Psoas muscle (tissue), 8 donors: ENCODE measurements around the gene NR2F2. TPM values are rescaled to one million over a fixed set of nuclear protein-coding genes. Genes with fewer than 3 reads are reported as not detected.

Experiments
- ATAC-seq, 4 donors: fragments of 200-7000 bp; cut with Tn5 transposase; one replicate each; pipeline ENCODE4 v1.9.1; 2020; ENCODE audit warnings: moderate library complexity in 3 of 4, mild to moderate bottlenecking in 2 of 4
- DNase-seq, 2 donors: peaks; one replicate each; pipeline ENCODE4 v3.0.0-alpha.2; 2020
- H3K27ac ChIP-seq: fragments of 200-600 bp; one replicate; pipeline ENCODE4 v1.8.0; 2022
- H3K27me3 ChIP-seq, 3 donors: fragments of 200-600 bp in 1 of 3; one replicate each; pipeline versions ENCODE4 v1.6.1 to v1.8.0; 2013 to 2022; ENCODE audit warnings: low read length in 2 of 3, mild to moderate bottlenecking in 2 of 3, moderate library complexity in 1 of 3; ENCODE audit not compliant: insufficient read depth in 3 of 3
- H3K36me3 ChIP-seq, 2 donors: fragments of 200-600 bp in 1 of 2; one replicate each; pipeline versions ENCODE4 v1.6.1 to v1.8.0; 2013 to 2022; ENCODE audit warnings: low read depth in 1 of 2, mild to moderate bottlenecking in 1 of 2, moderate library complexity in 1 of 2; ENCODE audit not compliant: insufficient read depth in 1 of 2
- H3K4me1 ChIP-seq: fragments of 200-600 bp; one replicate; pipeline ENCODE4 v1.8.0; 2022
- H3K4me3 ChIP-seq: fragments of 200-600 bp; one replicate; pipeline ENCODE4 v1.8.0; 2022; ENCODE audit warnings: mild to moderate bottlenecking
- H3K9me3 ChIP-seq: fragments of 200-600 bp; one replicate; pipeline ENCODE4 v1.8.0; 2022
- WGBS, 3 donors: extraction: QIAGEN DNeasy Blood & Tissue Kit; methylation state at CpG; one replicate each; pipeline versions ENCODE4 v1.1.6 to v1.1.7; 2013; 5-methylcytosine and 5-hydroxymethylcytosine counted together
- intact Hi-C, 2 donors: fragments of 100-400 bp; cut with DNase I; formaldehyde crosslinking; loops; one replicate each; pipeline versions ENCODE4 v1.11.0 to v1.14.2; 2022
- polyA plus RNA-seq, 3 donors: library from polyadenylated mRNA; stranded (reverse); fragments of 200-250 nt; gene quantifications; one replicate each; pipeline ENCODE4 v1.2.3, GENCODE V29; 2013
- total RNA-seq, 4 donors: library from RNA; stranded (reverse); fragmentation: NEBNext Ultra II Directional in 2 of 4; extraction: Animal tissue kit (Norgen Biotek cat#: 25700) in 2 of 4; gene quantifications; one replicate each; pipeline versions ENCODE4 v1.2.1 to v1.2.4, GENCODE V29; 2021 to 2023
- TF ChIP-seq, protein P1 (sequence below): fragments of 200-600 bp; IDR thresholded peaks from one replicate; pipeline ENCODE4 v1.8.0; 2022; ENCODE audit warnings: antibody characterized with exemption
- donor health status: healthy with polysubstance abuse.
- donor health status: DM: no; HTN: no; CAD: no; lungs with moderate emphysema.
- donor health status: Bipolar disorder and iron deficiency.
- donor health status: healthy.
- donor health status: DM: yes; HTN: yes; CAD: no.
- donor health status: DM: no; HTN: no; CAD: no.
- donor health status: DM: no; HTN: no; CAD: no.
- donor health status: DM: yes; HTN: yes; CAD: no.

Gene NR2F2
- total and polyA plus RNA-seq, 7 donors = 10.3 to 20.1 (median 14.7) TPM

DNA sequence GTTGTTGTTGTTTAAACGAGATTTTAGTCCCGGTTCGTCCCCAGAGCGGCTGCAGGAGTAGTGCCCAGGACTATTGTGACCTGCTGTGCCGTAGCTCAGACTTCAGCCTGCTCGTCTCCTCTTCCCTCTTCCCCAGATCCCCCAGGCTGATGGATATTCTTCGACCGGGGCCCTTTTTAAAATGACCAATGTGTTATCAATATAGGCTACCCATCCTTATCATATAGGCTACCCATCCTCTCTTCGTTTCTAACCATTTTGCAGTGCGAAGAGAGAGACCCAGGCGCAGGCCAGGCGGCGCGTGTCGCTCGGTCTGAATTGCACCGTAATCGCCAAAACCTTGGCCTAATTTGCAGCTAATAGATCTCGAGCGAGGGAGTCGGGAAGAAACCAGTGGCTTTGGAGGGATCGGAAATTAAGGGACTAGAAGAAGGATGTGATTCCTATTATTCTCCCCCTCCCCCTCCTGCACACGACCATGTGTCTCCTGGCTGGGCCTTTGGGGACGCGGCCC is 23.0 kb downstream of the NR2F2 start:
- no peak for ATAC-seq
- 69 to 84% (median 76%) methylated on average over 25 of the region's 25 CpGs for WGBS, 3 donors
- Histone ChIP-seq H3K36me3 (no peaks in the 10 kb centered on the region), H3K27ac (peak overlapping the region; percentile 58), H3K4me3 (peak overlapping the region; percentile 65), H3K4me1 (peaks cover 3% of the 10 kb centered on the region), H3K27me3 (peaks cover 0 to 45% (median 10%) of the 10 kb centered on the region in 3 donors), H3K9me3 (no peaks in the 10 kb centered on the region)
- TF ChIP-seq, protein P1, sequence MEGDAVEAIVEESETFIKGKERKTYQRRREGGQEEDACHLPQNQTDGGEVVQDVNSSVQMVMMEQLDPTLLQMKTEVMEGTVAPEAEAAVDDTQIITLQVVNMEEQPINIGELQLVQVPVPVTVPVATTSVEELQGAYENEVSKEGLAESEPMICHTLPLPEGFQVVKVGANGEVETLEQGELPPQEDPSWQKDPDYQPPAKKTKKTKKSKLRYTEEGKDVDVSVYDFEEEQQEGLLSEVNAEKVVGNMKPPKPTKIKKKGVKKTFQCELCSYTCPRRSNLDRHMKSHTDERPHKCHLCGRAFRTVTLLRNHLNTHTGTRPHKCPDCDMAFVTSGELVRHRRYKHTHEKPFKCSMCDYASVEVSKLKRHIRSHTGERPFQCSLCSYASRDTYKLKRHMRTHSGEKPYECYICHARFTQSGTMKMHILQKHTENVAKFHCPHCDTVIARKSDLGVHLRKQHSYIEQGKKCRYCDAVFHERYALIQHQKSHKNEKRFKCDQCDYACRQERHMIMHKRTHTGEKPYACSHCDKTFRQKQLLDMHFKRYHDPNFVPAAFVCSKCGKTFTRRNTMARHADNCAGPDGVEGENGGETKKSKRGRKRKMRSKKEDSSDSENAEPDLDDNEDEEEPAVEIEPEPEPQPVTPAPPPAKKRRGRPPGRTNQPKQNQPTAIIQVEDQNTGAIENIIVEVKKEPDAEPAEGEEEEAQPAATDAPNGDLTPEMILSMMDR = no peak
- intact Hi-C loops = loop anchor here (10.0 kb wide), 3 partner anchors 351 to 1401 kb away; no protein-coding TSS in a partner anchor
- no peak for DNase-seq

DNA sequence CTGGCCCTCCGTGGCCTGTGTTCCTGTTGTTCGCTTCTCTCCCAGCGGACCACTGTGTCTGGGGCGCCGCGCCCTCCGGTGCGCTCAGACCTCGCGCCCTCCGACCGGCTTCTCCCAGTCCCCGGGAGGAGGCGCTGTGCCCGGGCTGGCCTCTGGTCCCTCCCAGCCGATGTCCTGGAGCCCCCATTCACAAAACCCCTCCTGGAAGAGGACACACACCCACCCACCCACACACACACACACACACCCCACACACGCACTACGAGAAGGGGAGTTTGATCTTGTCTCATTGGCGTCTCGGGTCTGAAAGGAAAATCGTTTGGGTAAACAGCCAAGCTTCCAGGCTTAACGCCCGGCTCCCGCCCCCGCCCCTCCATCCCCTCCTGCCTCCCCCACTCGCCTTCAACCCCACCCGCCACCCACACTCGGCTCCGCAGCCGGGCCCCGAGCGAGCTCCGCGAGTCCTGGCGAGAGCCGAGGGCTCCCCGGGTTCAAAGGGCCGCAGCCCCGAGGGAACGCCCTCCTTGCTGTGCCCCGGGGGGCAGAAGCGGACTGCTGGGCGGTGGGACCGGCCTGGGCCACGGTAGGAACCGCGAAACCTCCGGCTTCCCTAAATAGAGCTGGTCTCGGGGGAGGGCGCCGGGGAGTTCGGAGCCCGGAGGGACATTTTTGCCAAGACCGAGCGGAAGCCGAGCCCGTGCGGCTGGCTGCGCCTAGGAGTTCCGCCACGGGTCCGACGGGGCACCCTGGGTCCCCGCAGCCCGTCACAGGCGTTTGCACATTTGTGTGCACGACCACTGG is 23.6 kb downstream of the NR2F2 start:
- WGBS, 3 donors = 6 to 10% (median 9%) methylated on average over 58 to 67 of the region's 67 CpGs
- TF ChIP-seq, protein P1 = peak; percentile 30
- H3K27ac ChIP-seq = peak overlapping the region; percentile 60

DNA sequence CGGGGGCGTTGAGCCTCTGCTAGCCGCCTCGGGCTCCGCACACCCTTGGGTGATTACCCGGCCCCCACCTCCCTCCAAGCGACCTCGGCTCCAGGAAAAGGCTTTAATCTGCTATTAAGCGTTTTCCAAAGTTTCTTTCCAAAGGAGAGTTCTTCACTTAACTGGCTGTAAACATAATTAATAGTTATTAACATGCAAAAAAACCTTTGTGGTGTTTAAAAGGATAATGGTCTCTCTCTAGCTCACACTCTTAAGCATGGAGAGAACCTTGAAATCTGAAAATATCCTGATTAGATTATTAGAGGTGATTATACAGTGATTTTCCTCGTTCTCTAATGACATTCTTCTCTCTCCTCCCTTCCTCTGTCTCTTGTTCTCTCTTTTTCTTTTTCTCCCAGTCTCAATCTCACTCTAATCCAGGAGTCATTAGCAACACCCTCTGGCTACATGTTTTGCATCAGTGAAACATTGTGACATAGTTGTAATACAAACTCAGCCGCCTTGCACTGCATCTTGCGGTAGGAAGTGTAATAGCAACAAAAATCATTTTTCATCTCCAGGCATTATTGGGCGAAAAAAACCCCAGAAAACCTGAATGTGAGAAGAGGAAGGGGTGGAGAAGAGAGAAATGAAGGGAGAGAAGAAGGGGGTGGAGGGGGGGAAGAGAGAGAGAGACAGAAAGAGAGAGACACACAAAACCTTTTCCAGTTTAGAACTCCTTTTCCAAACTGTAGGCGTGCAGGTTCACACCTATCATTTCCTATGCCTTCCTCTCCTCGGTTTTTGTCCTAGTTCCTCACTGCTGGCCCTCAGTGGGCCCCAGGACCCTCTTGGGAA is 24.4 kb downstream of the NR2F2 start:
- DNase-seq (no peak), ATAC-seq (peak in 2 of 4 donors; percentile 41 to 57)
- Histone ChIP-seq H3K9me3 (no peaks in the 10 kb centered on the region), H3K27ac (peak overlapping the region; percentile 60), H3K4me1 (peaks cover 3% of the 10 kb centered on the region), H3K36me3 (no peaks in the 10 kb centered on the region), H3K4me3 (peak overlapping the region; percentile 65), H3K27me3 (peaks cover 2 to 60% (median 17%) of the 10 kb centered on the region in 3 donors)
- TF ChIP-seq, protein P1 = peak; percentile 6
- WGBS, 3 donors = 31 to 37% (median 32%) methylated on average over 15 of the region's 15 CpGs
- intact Hi-C loops = loop anchor here (5.0 to 10.0 kb wide), 4 partner anchors 227 to 1400 kb away; no protein-coding TSS in a partner anchor

More for the DNA sequence above, 23.6 kb downstream of the NR2F2 start:
- no peaks in the 10 kb centered on the region for H3K36me3 ChIP-seq
- no peaks in the 10 kb centered on the region for H3K9me3 ChIP-seq
- H3K4me3 ChIP-seq = peak overlapping the region; percentile 65
- H3K4me1 ChIP-seq = peaks cover 3% of the 10 kb centered on the region
- peaks cover 0 to 52% (median 12%) of the 10 kb centered on the region in 3 donors for H3K27me3 ChIP-seq
- ATAC-seq (peak; percentile 27 to 57 (median 52)), DNase-seq (peak; percentile 70 to 79)
- intact Hi-C loops = loop anchor here (10.0 kb wide), 3 partner anchors 351 to 1401 kb away; no protein-coding TSS in a partner anchor

DNA sequence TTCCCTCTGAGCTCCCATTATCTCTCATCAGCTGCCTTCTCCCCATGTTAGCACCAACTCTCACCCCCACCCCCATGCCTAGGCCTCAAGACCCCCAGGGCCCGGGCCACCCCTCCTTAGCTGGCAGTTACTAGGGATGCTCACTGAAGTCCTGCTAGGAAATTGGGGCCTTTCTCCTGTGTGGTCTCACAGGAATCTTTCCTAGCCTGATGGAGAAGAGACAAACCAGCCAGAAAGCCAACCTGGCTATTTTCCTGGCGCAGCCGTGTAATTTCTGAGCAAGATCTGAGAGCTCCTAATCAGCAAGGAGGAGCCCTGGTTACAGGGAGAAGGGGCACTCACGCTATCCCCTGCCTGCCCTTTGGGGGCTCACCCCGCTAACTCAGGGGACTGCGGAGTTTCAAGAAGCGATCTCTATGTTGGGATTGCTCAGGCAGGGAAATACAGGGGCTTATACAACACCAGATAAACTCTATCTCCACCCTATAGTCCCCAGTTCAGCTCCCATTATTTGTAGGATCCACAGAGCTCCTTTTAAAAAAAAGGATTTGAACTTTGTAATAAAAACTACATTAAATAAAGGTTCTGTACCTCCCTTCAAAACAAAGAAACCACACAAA is 25.2 kb downstream of the NR2F2 start:
- intact Hi-C loops = loop anchor here (2.0 to 10.0 kb wide), 5 partner anchors 227 to 1399 kb away; no protein-coding TSS in a partner anchor
- 83 to 93% (median 87%) methylated on average over 7 of the region's 7 CpGs for WGBS, 3 donors
- Histone ChIP-seq H3K4me1 (peaks cover 3% of the 10 kb centered on the region), H3K36me3 (no peaks in the 10 kb centered on the region), H3K27ac (peak overlapping the region; percentile 4), H3K9me3 (no peaks in the 10 kb centered on the region), H3K27me3 (peaks cover 4 to 67% (median 20%) of the 10 kb centered on the region in 3 donors), H3K4me3 (no peak overlapping the region)
- TF ChIP-seq, protein P1 = no peak
- ATAC-seq (no peak), DNase-seq (peak in 1 of 2 donors; percentile 38)
